GM18499 (cell line): ENCODE results near the gene ANKS3.
"Not testable (repeated sequence)": the region's sequence is repeated elsewhere in the genome, so short reads cannot be mapped to it uniquely, and the experiment has no call there.

Experiments used
- ATAC-seq: cut with Tn5 transposase; IDR thresholded peaks from one replicate; pipeline ENCODE4 v1.9.1; 2021; ENCODE audit warnings: moderate number of reproducible peaks; ENCODE audit not compliant: insufficient read depth, unreplicated experiment

ANKS3 gene

GRCh38 chr16:4654964-4655590 lies 79.0 kb downstream of the ANKS3 start:
- no peak for ATAC-seq

DNA sequence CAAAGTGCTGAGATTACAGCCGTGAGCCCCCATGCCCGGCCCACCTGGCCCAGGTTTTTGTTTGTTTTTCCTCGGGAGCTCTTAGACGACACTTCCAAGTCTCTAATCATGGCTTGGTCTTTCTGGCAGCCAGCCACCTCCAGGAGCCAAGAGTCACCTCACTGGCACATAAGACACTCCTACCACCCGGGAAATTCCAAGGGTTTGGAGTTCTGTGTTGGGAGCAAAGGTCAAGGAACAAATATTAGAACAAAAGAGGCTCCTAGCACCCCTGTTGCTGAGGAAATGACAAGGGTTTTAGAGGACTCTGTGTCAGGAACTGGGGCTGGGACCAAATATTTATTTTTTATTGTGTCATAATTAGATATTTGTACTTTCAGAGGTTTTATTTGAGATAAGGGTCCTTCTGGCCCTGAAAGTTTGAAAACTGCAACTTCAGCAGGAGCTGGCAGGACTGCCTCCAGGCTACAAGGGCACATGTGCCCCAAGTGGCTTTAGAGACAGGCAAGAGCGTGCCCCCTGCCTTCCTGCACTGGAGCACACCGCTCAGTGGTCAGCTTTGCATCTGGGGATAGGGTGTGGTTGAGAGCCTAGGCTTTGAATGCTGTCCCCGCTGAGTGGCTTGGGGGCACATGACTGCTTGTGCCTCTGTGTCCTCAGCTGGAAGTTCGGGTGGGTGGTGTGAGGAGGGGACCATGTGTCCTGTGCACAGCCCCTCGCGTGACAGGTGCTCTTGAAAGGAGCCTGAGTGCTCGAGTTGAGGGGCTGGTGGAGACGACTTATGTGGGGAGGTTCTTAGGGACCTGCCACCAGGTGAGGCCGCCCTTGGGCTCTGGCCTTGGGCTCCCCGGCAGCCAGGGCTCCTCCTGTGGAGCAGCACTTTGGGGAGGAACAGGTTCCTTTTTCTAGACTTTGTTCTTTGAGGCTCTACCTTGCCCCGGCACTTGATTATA lies 79.8 kb downstream of the ANKS3 start:
- ATAC-seq: no peak

DNA sequence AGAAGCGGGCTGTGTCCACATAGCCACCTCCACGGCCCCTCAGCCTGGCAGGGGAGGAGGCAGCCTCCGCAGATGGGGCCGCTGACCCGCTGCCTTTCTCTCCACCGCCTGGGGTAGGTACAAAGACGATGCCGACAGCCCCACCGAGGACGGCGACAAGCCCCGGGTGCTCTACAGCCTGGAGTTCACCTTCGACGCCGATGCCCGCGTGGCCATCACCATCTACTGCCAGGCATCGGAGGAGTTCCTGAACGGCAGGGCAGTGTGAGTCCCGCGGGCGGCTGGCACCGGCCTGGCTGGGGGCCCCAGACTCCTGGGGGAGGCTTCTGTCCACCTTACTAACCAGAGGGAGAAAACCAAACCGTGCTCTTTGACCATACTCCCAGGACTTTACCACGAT lies 81.5 kb downstream of the ANKS3 start:
- ATAC-seq: no peak

- no peak for ATAC-seq
Observed at GRCh38 chr16:4651827-4652226, 82.2 kb downstream of the ANKS3 start.

DNA sequence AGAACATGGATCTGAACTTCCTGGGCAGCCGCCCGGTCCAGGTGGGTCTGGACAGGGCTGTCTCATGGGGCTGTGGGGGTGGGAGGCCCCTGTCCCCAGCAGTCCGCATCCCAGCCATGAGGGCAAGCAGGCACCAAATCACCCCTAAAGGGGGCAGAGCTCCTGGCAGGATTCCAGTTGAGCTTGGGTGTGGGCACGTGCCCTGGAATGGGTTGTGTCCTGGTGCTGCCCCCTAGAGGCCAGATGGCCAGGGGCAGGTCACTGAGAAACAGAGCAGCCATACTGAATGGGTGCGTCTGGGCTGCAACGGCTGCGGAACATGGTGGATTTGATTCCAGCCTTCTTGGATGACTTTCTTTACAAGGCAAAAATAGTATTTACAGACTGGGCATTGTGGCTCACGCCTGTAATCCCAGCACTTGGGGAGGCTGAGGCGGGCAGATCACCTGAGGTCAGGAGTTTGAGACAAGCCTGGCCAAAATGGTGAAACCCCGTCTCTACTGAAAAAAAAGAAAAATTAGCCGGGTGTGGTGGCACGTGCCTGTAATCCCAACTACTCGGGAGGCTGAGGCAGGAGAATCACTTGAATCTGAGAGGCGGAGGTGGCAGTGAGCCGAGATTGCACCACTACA lies 83.5 kb downstream of the ANKS3 start:
- ATAC-seq: not testable (repeated sequence)

GRCh38 chr16:4649744-4650442 lies 84.2 kb downstream of the ANKS3 start:
- ATAC-seq: no peak

GRCh38 chr16:4648917-4649316 lies 85.2 kb downstream of the ANKS3 start:
- no peak for ATAC-seq

- ATAC-seq: no peak
Observed at GRCh38 chr16:4647644-4647980, 86.5 kb downstream of the ANKS3 start.

DNA sequence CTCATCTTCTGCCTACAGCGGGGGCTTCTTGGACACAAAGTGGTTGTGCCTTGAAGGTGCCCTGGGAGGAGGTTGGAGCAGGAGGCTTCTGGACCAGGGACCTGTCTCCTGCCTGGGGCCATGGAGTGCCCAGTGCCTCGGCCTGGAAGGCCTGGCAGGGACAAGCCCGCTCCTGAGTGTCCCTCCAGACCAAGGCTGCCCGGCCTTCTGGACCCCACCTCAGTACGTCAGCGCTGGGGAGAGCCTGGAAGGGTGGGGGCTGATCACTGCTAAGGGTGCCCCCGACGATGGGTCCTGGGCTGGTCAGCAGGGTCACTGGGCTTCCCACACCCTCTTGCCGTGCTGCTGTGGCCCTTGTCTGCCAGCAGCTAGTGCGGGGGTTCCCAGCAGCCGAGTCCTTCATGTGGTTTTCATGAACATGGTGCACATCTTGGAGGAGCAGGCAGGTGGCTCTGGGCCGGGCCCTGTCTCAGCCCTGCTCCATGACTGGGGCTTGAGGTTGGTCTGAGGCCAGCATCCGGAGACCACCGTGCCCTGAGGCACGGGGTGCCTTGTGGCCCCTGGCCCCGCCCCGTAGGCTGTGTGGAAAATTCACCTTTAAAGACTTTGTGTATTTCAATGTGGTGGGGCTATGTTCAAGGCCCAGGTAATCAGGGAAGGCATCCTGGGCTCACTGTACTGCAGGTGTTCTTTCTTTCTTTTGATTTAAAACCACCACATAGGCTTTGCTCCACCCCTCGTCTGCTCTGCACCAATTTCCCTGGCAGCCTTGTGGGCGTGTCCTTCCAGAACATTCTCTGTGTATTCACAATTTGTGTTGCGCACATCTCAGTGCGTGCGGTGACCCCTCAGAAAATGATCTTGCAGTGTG lies 87.1 kb downstream of the ANKS3 start:
- no peak for ATAC-seq
